ENCODE measurements around the gene LTV1.

The LTV1 gene

DNA sequence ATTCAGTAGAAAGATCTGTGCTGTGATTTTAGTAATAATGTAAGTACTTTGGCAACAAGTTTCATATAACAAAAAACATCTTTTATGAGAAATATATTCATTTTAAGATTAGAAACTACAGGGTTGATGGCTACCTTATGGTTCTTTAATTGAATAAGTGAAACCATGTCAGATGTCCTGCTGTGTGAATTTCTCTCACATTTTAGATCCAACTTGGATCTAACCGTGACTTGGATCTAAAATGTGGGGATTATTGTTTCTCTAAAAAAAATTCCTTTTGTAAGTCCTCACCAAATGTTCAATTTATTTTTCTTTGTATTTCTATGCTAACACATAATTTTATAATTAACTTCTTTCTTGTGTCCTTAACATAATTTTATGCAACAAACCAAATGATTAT is 51.5 kb downstream of the LTV1 start:
- no peak for DNase-seq

DNA sequence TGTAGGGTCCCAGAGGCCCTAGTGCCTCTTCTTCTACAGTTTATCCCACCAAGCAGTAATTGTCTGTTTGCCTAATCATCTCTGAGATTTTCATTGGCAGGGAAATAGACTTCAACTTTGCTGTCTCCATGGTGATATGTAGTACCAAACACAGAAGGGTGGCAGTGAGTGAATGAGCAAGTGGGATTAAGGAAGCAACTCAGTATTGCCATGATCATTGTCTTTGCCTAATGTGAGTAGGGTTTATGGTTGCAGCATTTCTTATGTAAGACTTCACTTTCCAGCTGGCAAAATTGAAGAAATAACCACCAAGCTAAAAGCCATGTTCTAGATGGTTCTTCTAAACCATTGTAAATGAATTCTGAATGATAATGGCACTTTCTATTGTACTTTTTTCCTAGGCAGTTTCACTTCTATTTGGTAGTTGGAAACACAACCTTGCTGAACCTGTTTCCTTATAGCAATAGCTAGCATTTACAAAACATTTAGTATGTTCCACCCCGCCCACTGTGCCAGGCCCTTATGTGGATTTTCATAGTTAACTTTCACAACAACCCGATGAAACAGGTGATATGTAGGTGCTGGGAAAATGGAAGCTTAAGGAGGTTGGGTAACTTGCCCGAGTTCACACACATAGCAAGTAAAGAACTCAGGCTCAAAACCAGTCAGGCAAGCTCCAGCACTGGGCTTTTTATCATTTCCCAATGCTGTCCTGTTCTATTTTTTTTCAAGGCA is 53.2 kb downstream of the LTV1 start:
- DNase-seq: peak; percentile 54 to 76

DNA sequence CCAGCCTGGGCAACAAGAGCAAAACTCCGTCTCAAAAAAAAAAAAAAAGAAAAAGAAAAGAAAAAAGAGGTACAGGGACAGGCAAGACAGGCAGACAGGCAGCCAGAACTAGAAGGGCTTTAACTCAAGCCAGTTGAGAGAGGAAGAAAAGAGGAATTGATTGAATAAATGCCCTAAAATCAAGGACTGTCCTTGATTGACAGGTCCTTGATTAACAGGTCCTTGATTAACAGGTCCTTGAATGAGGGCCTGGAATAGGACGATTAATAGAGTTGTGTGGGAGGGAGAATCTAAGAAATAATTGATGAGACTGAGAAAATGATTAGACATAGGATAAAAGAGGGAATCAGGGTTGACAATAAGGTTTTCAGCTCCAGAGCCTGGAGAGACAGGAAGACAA is 57.2 kb downstream of the LTV1 start:
- no peak for DNase-seq

DNA sequence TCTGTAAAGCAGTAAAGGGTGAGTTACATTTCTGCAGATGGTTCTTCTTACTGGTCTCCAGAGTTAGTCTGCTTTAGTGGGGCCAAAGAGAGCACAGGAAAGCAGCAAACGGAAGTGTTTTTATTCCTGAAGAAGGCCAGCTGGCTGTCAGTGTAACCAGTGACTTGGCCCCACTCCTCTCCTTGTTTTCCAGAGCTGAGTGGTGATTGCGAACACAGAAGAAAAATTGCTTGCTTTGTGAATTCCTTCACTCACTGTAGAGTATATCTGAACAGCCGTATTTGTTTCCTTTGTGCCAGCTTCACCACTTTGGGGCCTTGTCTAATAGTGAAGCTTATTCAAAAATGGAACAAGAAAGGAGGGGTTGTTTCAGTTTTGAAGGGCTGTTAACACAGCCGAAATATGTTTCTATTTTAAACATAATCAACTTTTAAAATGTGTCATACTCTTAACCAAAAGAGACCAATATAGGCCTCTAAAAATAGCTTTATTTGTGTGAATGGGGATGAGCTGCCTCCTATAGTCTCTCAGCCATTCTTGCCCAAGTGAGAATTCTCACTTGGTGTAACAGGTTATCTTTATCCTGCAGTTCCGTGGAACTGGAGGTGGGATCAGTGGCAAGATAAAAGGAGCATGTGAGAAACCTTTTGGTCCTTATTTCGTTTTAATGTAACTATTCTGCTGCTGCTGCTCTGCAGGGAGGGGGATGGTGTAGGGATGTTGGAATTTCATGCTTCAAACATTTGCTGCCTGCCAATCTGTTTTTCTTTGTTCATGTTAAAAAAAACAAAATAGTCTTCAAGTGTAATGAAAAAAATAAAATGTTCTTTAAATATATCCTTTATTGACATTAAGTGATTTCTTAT is 59.0 kb downstream of the LTV1 start:
- no peak for DNase-seq

DNA sequence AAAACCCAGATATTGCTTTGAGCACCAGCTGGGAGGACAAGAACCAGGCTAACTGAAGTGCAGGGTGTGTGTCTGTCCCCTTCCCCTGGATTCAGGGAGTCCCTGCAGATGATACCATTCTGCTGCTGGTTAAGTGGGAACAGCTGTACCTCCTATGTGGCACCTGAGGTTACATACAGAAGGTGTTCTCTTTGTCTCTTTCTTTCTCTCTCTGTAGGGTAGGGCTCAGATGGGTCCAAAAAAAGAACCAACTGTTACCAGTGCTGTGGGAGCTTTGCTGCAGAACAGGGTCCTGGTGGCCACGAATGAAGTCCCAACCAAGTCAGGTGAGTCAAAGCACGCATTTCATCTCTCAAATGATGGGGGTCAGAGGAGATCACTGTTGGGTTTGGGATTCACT is 59.7 kb downstream of the LTV1 start:
- DNase-seq: no peak

DNA sequence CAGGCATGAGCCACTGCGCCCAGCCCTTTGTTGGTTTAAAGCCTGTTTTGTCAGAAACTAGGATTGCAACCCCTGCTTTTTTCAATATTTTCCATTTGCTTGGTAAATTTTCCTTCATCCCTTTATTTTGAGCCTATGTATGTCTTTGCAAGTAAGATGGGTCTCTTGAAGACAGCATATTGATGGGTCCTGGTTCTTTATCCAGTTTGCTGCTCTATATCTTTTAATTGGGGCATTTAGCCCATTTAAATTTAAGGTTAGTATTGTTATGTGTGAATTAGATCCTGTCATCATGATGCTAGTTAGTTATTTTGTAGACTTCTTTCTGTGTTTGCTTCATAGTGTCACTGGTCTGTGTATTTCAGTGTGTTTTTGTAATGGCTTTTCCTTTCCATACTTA is 67.9 kb downstream of the LTV1 start:
- no peak for DNase-seq

DNA sequence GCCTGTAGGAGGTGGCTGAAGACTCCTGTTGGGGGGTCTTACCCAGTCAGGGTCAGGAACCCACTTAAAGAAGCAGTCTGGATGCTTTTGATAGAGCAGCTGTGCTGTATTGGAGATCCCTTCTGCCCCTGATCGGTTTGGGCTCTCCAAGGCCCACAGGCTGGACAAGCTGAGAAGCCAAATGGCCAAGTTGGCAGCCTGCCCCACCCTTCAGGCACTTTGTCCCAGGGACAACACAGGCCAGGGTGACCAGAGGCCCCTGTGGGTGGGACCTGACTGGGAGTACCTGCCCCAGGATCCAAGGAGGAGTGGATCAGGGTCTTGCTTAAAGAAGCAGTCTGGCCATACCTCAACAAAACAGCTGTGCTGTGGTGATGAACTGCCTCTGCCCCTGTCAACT is 69.5 kb downstream of the LTV1 start:
- DNase-seq: no peak

Data from inflammatory macrophage (primary cell).